ENCODE measurements around the gene GALT.

- TF ChIP-seq, protein P1, sequence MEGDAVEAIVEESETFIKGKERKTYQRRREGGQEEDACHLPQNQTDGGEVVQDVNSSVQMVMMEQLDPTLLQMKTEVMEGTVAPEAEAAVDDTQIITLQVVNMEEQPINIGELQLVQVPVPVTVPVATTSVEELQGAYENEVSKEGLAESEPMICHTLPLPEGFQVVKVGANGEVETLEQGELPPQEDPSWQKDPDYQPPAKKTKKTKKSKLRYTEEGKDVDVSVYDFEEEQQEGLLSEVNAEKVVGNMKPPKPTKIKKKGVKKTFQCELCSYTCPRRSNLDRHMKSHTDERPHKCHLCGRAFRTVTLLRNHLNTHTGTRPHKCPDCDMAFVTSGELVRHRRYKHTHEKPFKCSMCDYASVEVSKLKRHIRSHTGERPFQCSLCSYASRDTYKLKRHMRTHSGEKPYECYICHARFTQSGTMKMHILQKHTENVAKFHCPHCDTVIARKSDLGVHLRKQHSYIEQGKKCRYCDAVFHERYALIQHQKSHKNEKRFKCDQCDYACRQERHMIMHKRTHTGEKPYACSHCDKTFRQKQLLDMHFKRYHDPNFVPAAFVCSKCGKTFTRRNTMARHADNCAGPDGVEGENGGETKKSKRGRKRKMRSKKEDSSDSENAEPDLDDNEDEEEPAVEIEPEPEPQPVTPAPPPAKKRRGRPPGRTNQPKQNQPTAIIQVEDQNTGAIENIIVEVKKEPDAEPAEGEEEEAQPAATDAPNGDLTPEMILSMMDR (IDR thresholded peaks at IDR 0.05): no peak
- no peak for TF ChIP-seq EZH2 (IDR thresholded peaks at IDR 0.05; ENCODE audit: borderline replicate concordance, insufficient read depth, low read depth, low read length, poor library complexity, severe bottlenecking)
These were observed 46.9 kb upstream of the GALT start for GRCh38 chr9:34599546-34599945.
